D721Med (cell line): Measurements from ENCODE around the gene ITPR2.

ENCODE experiments used
- DNase-seq: peaks from one replicate; pipeline ENCODE4 v3.0.0; 2011; ENCODE audit warnings: low spot score; ENCODE audit not compliant: insufficient read length
- FAIRE-seq: peaks from 2 replicates; lab custom pipeline; 2011; peaks lifted over from hg19 to GRCh38; lab: Jason Lieb, UNC
- TF ChIP-seq, protein P1 (sequence below): IDR thresholded peaks from 2 replicates; pipeline ENCODE4 v1.5.1; 2012; ENCODE audit warnings: mild to moderate bottlenecking, control low read depth; ENCODE audit not compliant: insufficient read depth; ENCODE audit errors: missing control alignments

The ITPR2 gene

DNA sequence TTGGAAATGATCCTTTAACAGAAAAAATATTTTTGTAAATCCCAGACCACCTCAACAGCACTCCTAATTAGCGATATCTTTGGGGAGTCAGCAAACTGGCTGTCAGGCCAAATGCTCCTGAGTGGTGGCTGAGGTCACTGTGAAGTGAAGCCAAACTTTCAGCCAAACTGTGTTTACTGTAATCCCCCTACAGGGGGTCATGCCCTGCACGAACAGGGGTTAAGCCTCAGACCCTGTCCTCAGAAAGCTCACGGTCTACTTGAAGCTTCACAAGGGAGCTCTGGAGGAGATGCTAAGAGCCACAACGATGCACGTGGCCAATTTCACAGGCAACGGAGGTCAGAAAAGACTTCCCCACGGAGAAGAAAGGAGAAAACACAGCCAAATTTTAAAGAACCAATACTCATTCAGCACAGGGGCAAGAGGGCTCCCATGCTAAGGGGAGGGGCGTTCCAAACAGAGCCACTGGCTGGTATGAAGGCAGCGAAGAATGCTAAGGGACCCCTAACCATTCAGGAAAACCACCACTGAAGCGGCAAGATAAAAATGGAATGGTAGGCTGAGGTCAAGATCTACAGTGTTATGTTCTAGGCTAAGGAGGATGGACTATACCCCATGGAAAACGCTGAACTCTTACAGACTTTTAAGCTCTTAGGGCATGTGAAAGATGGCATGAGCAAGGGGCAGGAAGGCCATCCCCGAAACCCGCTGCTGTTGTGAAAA, 105.4 kb downstream of the ITPR2 start:
- no peak for FAIRE-seq
- no peak for DNase-seq
- TF ChIP-seq, protein P1, sequence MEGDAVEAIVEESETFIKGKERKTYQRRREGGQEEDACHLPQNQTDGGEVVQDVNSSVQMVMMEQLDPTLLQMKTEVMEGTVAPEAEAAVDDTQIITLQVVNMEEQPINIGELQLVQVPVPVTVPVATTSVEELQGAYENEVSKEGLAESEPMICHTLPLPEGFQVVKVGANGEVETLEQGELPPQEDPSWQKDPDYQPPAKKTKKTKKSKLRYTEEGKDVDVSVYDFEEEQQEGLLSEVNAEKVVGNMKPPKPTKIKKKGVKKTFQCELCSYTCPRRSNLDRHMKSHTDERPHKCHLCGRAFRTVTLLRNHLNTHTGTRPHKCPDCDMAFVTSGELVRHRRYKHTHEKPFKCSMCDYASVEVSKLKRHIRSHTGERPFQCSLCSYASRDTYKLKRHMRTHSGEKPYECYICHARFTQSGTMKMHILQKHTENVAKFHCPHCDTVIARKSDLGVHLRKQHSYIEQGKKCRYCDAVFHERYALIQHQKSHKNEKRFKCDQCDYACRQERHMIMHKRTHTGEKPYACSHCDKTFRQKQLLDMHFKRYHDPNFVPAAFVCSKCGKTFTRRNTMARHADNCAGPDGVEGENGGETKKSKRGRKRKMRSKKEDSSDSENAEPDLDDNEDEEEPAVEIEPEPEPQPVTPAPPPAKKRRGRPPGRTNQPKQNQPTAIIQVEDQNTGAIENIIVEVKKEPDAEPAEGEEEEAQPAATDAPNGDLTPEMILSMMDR = no peak

DNA sequence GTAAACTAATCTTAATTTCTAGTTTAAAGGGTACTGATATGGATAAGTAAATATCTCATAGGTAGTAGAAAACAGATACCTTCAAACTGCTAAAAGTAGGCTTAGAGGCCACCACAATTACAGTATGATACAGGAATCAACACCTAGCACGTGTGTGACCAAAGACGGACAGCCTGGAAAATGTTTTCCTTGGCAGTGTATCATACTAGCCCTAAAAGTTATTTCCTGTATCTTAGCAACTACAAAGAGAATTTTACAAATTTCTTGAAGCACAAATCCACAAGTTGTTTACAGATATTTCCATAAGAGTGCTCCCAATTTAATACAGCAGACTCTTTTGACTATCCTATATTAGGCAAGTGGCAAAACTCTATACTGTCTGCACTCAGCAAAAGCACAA, 106.0 kb downstream of the ITPR2 start:
- FAIRE-seq = no peak
- no peak for DNase-seq
- TF ChIP-seq, protein P1 = no peak

DNA sequence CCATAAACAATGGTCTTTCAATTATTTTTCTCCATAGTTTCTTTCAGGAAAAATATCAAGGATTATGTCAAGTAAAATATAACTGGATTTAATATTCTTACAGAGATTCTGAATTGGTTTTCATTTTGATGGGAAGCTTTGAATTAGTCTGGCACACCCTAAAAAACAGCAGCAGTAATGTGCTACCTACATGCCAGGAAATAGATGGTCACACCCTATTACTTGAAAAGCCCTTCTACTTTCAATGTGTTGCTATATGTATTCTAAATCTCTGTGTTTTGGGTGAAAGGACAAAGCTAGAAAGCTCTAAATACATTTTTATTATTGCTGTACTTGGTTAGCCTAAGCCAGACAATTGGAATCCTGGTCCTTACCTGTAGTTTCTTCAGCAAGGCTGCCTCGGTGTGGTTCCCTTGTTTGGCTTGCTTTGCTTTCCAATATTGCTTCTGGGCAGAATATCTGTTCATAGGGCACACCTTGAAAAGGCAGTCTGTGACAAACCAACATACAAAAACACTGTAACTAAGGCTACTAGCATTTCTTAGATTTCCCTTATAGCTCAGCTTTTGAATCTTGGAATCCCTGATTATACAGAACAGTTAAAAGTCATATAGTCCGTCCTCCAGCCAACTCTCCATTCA, 107.6 kb downstream of the ITPR2 start:
- FAIRE-seq (no peak), DNase-seq (no peak)
- TF ChIP-seq, protein P1 = no peak

- no peak for DNase-seq
- TF ChIP-seq, protein P1 = no peak
- FAIRE-seq = no peak
These were observed 108.7 kb downstream of the ITPR2 start for GRCh38 chr12:26724309-26724702.

- no peak for DNase-seq
- no peak for FAIRE-seq
- TF ChIP-seq, protein P1 = no peak
These were observed 109.3 kb downstream of the ITPR2 start for GRCh38 chr12:26723379-26724308.

- FAIRE-seq (no peak), DNase-seq (no peak)
- TF ChIP-seq, protein P1 = no peak
These were observed 111.2 kb downstream of the ITPR2 start for GRCh38 chr12:26721800-26722199.
